Head of caudate nucleus (tissue), 42 donors: ENCODE data around the gene PAGR1.
A peak's percentile ranks its signal among the peaks of the same experiment; 100 is the strongest.
"Not testable (repeated sequence)": the region's sequence is repeated elsewhere in the genome, so short reads cannot be mapped to it uniquely, and the experiment has no call there.

ENCODE experiments used
- DNase-seq, 42 donors: peaks; one replicate each; pipeline versions ENCODE4 v3.0.0 to v3.0.0-alpha.2; 2020 to 2021; ENCODE audit warnings: mixed read lengths in 7 of 42
- intact Hi-C: fragments of 100-400 bp; cut with DNase I; formaldehyde crosslinking; loops from one replicate; pipeline ENCODE4 v1.15.0; 2022

The PAGR1 gene

DNA sequence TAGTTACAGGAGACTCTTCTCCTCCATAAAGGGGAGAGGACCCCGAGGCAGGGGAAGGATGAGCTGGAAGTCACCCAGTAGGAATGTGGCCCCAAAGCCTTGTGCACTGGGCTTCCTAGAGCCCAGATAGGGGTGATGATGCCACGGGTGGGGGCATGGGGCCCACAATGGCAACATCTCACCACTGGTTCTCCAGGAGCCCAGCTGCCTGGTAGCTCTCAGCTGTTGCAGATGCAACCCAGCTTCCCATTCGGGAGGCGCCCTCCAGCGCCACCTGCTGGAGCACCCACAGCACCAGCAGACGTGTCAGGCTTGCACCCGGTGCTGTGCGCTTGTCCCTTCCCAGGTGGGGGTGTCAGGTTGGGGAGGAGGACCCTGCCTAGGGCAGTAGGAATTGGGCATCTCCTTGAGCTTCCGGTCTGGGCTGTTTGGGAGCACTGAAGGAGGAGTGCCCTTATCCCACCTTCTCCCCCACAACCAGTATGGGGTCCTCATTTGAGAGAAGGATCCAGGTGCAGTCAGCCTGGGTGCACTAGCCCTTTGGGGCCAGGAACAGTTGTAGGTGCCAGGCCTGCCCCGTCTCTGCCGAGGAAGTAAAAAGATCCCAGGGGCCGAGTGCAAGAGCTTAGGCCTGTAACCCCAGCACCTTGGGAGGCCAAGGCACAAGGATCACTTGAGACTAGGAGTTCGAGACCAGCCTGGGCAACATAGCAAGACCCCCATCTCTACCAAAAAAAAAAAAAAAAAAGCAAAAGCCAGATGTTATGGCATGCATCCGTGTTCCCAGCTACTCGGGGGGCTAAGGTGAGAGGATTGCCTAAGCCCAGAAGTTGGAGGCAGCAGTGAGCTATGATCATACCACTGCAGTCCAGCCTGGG, 32.7 kb downstream of the PAGR1 start:
- intact Hi-C loops: no loop called here
- peak; percentile 28 to 93 (median 80) for DNase-seq

DNA sequence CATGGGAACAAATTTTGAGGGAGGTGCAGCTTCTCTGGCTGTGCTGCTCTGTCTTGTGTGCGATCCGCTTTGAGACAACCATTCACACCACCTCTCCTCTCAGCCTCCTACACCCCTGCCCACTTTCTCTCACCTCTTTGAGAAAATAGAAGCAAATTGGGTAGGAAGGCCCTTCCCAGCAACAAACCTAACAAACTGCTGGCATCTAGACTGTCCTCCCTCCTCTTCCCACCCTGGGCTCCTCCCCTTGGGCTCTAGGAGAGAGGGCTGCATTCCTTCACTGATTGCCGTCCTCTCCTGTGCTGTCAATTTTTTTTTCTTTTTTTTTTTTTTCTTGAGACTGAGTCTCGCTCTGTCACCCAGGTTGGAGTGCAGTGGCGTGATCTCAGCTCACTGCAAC, 33.6 kb downstream of the PAGR1 start:
- DNase-seq: peak in 21 of 42 donors; percentile 9 to 78 (median 36)
- intact Hi-C loops: no loop called here

DNA sequence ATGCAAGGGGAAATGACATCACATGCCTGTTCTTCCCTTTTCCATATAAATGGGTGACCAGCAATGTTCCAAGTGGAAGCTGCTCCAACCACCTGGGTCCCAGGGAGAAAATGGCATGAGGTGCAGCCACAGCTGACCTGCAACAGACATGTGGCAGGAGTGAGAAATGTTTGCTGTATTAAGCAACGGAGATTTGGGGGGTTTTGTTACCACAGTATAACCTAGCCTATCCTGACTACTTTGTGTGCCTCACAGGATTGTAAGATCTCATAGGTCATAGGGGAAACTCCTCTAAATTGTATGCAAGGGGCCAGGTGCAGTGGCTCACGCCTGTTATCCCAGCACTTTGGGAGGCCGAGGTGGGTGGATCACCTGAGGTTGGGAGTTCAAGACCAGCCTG, 35.0 kb downstream of the PAGR1 start:
- no peak for DNase-seq
- intact Hi-C loops: no loop called here

DNA sequence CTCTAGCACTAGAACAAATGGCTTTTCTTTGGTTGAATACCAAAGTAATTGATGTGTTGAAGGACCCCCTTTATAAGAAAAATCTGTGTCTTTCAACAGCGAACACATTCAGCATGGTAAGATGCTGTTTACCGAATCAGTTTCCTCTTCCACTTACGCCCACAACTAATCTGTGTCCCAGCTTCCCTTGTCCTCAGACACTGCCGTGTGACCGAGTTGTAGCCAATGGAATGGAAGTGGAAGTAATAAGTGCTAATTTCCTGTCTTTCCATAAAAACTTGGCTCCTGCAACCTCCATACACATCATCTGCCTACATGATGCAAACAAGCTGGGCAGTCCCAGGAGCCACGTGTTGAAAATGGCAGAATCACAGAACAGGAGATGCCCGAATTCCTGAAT, 36.7 kb downstream of the PAGR1 start:
- intact Hi-C loops: no loop called here

DNA sequence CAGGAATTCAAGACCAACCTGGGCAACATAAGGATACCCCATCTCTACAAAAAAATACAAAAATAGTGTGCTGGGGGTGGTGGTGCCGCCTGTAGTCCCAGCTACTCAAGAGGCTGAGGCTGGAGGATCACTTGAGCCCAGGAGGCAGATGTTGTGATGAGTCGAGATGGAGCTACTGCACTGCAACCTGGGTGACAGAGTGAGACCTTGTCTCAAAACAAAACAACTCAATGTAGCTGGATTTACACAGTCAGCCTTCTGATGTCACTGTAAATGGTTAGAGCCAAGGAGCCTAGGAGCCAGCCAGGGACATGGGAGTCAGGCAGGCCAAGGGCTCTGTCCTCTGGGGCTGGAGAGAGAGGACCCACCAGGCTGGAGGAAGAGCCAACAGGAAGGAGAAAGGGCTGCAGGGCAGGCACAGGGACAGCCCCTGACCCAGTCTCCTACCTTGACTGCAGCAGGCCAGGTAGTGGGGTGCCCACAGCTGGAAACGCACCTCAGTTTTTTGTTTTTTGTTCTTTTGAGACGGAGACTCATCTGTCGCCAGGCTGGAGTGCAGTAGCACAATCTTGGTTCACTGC, 38.7 kb downstream of the PAGR1 start:
- intact Hi-C loops: no loop called here
- DNase-seq: no peak

More for the DNA sequence above, 36.7 kb downstream of the PAGR1 start:
- peak in 1 of 42 donors; percentile 18 for DNase-seq

GRCh38 chr16:29857133-29857760, 41.3 kb downstream of the PAGR1 start:
- intact Hi-C loops: no loop called here
- no peak for DNase-seq

GRCh38 chr16:29858149-29858849, 42.3 kb downstream of the PAGR1 start:
- intact Hi-C loops: no loop called here

GRCh38 chr16:29858974-29859373, 43.0 kb downstream of the PAGR1 start:
- intact Hi-C loops: no loop called here
- DNase-seq: no peak

More at GRCh38 chr16:29858149-29858849, 42.3 kb downstream of the PAGR1 start:
- peak in 2 of 42 donors; percentile 10 to 28 for DNase-seq

DNA sequence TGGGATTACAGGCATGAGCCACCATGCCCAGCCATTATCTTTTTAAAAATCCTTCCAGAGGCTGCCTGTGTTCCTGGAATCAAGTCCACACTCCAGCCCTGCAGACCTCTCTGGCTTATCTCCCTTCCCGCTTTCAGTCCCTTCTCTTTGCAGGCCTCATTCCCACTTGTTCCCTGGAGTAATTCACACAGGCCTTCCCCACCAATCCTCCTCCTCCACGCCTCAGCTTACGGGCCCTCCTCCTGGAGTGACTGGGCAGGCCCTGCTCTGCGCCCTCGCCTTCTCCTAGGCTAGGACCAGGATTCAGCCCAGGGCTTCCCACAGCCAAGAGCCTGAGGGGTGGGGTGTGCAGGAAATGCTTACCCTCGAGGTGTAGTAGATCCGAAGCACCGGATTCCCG, 44.3 kb downstream of the PAGR1 start:
- intact Hi-C loops: loop anchor here (5.0 kb wide), 2 partner anchors 37 to 38 kb away; partner anchors contain the start of genes MVP and SEZ6L2
- no peak for DNase-seq

GRCh38 chr16:29862383-29862883, 46.5 kb downstream of the PAGR1 start:
- intact Hi-C loops: loop anchor here (5.0 kb wide), 2 partner anchors 35 to 40 kb away; partner anchors contain the start of genes MVP and SEZ6L2
- peak in 37 of 42 donors; percentile 5 to 64 (median 38) for DNase-seq

DNA sequence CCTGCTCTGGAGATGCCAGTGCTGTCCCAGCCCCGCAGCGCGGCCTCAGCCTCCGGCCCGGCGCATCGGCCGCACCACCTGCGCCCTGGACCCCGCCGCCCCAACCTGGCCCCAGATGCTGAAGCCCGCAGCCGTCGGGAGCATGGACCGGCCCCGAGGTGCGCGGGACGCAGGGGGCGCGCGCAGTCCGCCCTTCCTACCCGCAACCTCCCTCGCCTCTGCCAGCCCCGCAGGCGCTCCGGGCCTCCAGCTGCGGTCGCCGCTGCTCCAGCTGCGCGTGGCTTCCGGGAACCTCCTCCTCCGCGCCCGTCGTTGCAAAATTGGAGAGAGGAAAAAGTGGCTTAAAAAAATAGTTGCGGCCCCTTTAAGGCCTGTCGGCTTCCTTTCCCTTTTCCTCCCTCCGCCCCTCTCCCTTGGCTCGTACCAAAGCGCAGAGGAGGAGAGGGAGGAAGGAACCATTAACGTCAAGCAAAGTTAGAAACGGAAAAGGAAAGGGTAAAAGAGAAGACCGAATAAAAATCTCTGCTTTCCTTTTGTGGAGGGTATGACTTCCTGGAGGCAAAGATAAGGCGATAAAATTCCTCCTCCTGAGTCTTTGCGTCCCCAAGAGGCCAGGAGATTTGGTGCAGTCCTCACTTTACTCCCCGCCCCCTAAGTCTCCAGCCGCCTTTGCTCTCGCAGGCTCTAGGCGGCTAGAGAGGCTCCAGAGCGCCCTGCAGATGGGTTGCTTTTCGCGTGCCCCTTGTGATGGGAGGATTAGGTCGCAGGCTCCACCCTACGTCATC, 47.1 kb downstream of the PAGR1 start, which contains the start of gene CDIPT:
CDIPT (minus strand) TSS at position 343 of the 785 bp plus-strand sequence. CDS start 369 bp downstream, outside the sequence.
- intact Hi-C loops: loop anchor here (5.0 kb wide), 2 partner anchors 34 to 41 kb away; partner anchors contain the start of genes MVP and SEZ6L2
- DNase-seq: peak; percentile 87 to 99 (median 96)

GRCh38 chr16:29863669-29863984, 47.7 kb downstream of the PAGR1 start:
- DNase-seq: no peak
- intact Hi-C loops: loop anchor here (5.0 kb wide), 2 partner anchors 34 to 41 kb away; partner anchors contain the start of genes MVP and SEZ6L2

GRCh38 chr16:29864205-29864604, 48.3 kb downstream of the PAGR1 start:
- intact Hi-C loops: loop anchor here (5.0 kb wide), 2 partner anchors 33 to 42 kb away; partner anchors contain the start of genes MVP and SEZ6L2
- DNase-seq: no peak

DNA sequence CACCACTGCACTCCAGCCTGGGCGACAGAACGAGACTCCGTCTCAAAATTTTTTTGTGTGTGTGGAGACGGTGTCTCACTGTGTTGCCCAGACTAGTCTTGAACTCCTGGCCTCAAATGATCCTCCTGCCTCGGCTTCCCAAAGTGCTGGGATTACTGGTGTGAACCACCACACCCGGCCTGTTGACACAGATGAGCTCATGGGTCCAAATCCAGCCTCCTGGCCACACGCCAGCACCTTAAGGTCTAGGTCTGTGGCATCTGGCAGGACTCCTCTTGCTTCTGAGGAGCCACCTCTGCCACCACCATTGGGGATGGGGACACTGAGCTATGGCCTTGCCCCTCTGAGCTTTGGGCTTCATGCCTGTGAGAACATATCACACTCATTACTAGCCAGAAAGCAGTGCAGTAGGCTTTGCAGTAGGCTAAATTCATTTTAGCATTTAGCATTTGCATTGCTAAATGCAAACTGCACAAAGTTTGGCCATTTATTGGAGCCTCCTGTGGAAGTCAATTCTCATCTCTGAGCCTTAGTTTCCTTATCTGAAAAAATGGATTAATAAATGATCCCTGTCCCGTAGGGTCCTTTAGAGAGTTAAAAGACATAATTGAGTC, 52.6 kb downstream of the PAGR1 start:
- intact Hi-C loops: no loop called here

GRCh38 chr16:29869067-29869466, 53.1 kb downstream of the PAGR1 start:
- intact Hi-C loops, DNase-seq: not testable (repeated sequence)

More for the DNA sequence above, 52.6 kb downstream of the PAGR1 start:
- no peak for DNase-seq
